ENCODE measurements around the gene UBL4B. TPM values are rescaled to one million over a fixed set of nuclear protein-coding genes. Genes with fewer than 3 reads are reported as not detected.

The UBL4B gene
- polyA plus RNA-seq, 1 donor (not counting 4 experiments of a cell fraction or from before 2014, with no cell fraction given): not detected

GRCh38 chr1:110085671-110086070, 26.6 kb upstream of the UBL4B start:
- H3K27ac ChIP-seq (ENCODE audit: control insufficient read depth, insufficient read depth, low read length): no peak overlapping the region
- no peaks in the 10 kb centered on the region for H4K20me1 ChIP-seq (ENCODE audit: control insufficient read depth, extremely low read depth, insufficient read depth, low read length)
- no peak overlapping the region for H2AFZ ChIP-seq (ENCODE audit: control insufficient read depth, low read length)
- H3K4me1 ChIP-seq (ENCODE audit: control insufficient read depth, extremely low read depth, insufficient read depth, low read length): peaks cover 6% of the 10 kb centered on the region
- H3K79me2 ChIP-seq (ENCODE audit: control insufficient read depth, insufficient read depth, low read length): no peaks in the 10 kb centered on the region
- no peaks in the 10 kb centered on the region for H3K9me3 ChIP-seq (ENCODE audit: control insufficient read depth, low read depth, low read length)
- DNase-seq (ENCODE audit: low read depth, low spot score): no peak
- no peaks in the 10 kb centered on the region for H3K9me1 ChIP-seq (ENCODE audit: control insufficient read depth, extremely low read depth, insufficient read depth, low read length)
- dilution Hi-C loops (cut with MboI; ENCODE audit: extremely low pct_ligation_motif_present, low sequenced_read_pairs): no loop called here
- no peak for FAIRE-seq
- TF ChIP-seq EZH2 (IDR thresholded peaks at IDR 0.05; ENCODE audit: low read length): no peak
- no peak for TF ChIP-seq CTCF (optimal IDR thresholded peaks at IDR 0.05 in 1 of 3, IDR thresholded peaks at IDR 0.05 in 1 of 3, conservative IDR thresholded peaks at IDR 0.05 in 1 of 3; ENCODE audit: extremely low read depth in 1 of 3, insufficient read depth in 2 of 3, low read length in 3 of 3)
- H3K27me3 ChIP-seq (ENCODE audit: control insufficient read depth, extremely low read depth, insufficient read depth, low read length): peaks cover 61% of the 10 kb centered on the region
- no peak overlapping the region for H3K4me2 ChIP-seq (ENCODE audit: control insufficient read depth, extremely low read depth, insufficient read depth, low read depth, low read length)
- no peaks in the 10 kb centered on the region for H3K36me3 ChIP-seq (ENCODE audit: control insufficient read depth in 2 of 2, extremely low read depth in 1 of 2, insufficient read depth in 2 of 2, low read length in 2 of 2)
- no peak overlapping the region for H3K4me3 ChIP-seq (ENCODE audit: control insufficient read depth in 2 of 3, extremely low read depth in 1 of 3, insufficient read depth in 2 of 3, low read depth in 1 of 3, low read length in 3 of 3)
- H3K9ac ChIP-seq (ENCODE audit: control insufficient read depth, extremely low read depth, insufficient read depth, low read length): no peak overlapping the region

GRCh38 chr1:110086961-110087360, 25.3 kb upstream of the UBL4B start:
- DNase-seq (ENCODE audit: low read depth, low spot score): no peak
- Histone ChIP-seq H4K20me1 (ENCODE audit: control insufficient read depth, extremely low read depth, insufficient read depth, low read length) (no peaks in the 10 kb centered on the region), H3K9me3 (ENCODE audit: control insufficient read depth, low read depth, low read length) (no peaks in the 10 kb centered on the region), H2AFZ (ENCODE audit: control insufficient read depth, low read length) (no peak overlapping the region), H3K27ac (ENCODE audit: control insufficient read depth, insufficient read depth, low read length) (no peak overlapping the region), H3K36me3 (ENCODE audit: control insufficient read depth in 2 of 2, extremely low read depth in 1 of 2, insufficient read depth in 2 of 2, low read length in 2 of 2) (no peaks in the 10 kb centered on the region), H3K4me1 (ENCODE audit: control insufficient read depth, extremely low read depth, insufficient read depth, low read length) (peaks cover 6% of the 10 kb centered on the region), H3K4me3 (ENCODE audit: control insufficient read depth in 2 of 3, extremely low read depth in 1 of 3, insufficient read depth in 2 of 3, low read depth in 1 of 3, low read length in 3 of 3) (no peak overlapping the region), H3K9ac (ENCODE audit: control insufficient read depth, extremely low read depth, insufficient read depth, low read length) (no peak overlapping the region), H3K79me2 (ENCODE audit: control insufficient read depth, insufficient read depth, low read length) (no peaks in the 10 kb centered on the region), H3K9me1 (ENCODE audit: control insufficient read depth, extremely low read depth, insufficient read depth, low read length) (no peaks in the 10 kb centered on the region), H3K27me3 (ENCODE audit: control insufficient read depth, extremely low read depth, insufficient read depth, low read length) (peaks cover 68% of the 10 kb centered on the region), H3K4me2 (ENCODE audit: control insufficient read depth, extremely low read depth, insufficient read depth, low read depth, low read length) (no peak overlapping the region)
- FAIRE-seq: no peak
- TF ChIP-seq CTCF (optimal IDR thresholded peaks at IDR 0.05 in 1 of 3, IDR thresholded peaks at IDR 0.05 in 1 of 3, conservative IDR thresholded peaks at IDR 0.05 in 1 of 3; ENCODE audit: extremely low read depth in 1 of 3, insufficient read depth in 2 of 3, low read length in 3 of 3) (no peak), EZH2 (IDR thresholded peaks at IDR 0.05; ENCODE audit: low read length) (no peak)
- dilution Hi-C loops (cut with MboI; ENCODE audit: extremely low pct_ligation_motif_present, low sequenced_read_pairs): no loop called here

All from keratinocyte (primary cell).